CD4-positive, CD25-positive, alpha-beta regulatory T cell (primary cell): Measurements from ENCODE around the gene CDC14A. TPM values are rescaled to one million over a fixed set of nuclear protein-coding genes. Genes with fewer than 3 reads are reported as not detected.
"Not testable (repeated sequence)": the region's sequence is repeated elsewhere in the genome, so short reads cannot be mapped to it uniquely, and the experiment has no call there.

Experiments
- ATAC-seq, 2 donors: fragments of 150-1000 bp; cut with Tn5 transposase; one replicate each; pipeline ENCODE4 v1.10.0; 2021; ENCODE audit warnings: low read depth in 2 of 2, moderate number of reproducible peaks in 2 of 2, moderate library complexity in 1 of 2
- DNase-seq, 3 donors: peaks; one replicate each; pipeline versions ENCODE4 v3.0.0 to v3.0.0-alpha.2; 2012 to 2022; ENCODE audit warnings: mixed read lengths in 1 of 3
- H3K27ac ChIP-seq: one replicate; pipeline ENCODE4 v1.7.0; 2013; ENCODE audit warnings: mild to moderate bottlenecking, low read length; ENCODE audit not compliant: insufficient read depth, poor library complexity, severe bottlenecking
- H3K27me3 ChIP-seq: one replicate; pipeline ENCODE4 v1.7.0; 2013; ENCODE audit warnings: low read length; ENCODE audit not compliant: control insufficient read depth, insufficient read depth
- H3K36me3 ChIP-seq: one replicate; pipeline ENCODE4 v1.7.0; 2013; ENCODE audit warnings: mild to moderate bottlenecking, low read length, moderate library complexity; ENCODE audit not compliant: control insufficient read depth, insufficient read depth
- H3K4me1 ChIP-seq: 2 replicates; pipeline ENCODE4 v1.7.0; 2013; ENCODE audit warnings: mild to moderate bottlenecking, low read length; ENCODE audit not compliant: insufficient read depth, control insufficient read depth, poor library complexity, severe bottlenecking
- H3K4me3 ChIP-seq: one replicate; pipeline ENCODE4 v1.7.0; 2013; ENCODE audit warnings: low read depth, mild to moderate bottlenecking, low read length, moderate library complexity
- H3K9me3 ChIP-seq, 2 experiments: 1 replicate in 1 of 2; 2 replicates in 1 of 2; pipeline ENCODE4 v1.7.0; 2013; ENCODE audit warnings: low read length in 2 of 2, mild to moderate bottlenecking in 1 of 2, moderate library complexity in 1 of 2; ENCODE audit not compliant: control insufficient read depth in 2 of 2
- H3K27ac Mint-ChIP-seq, 3 donors: one replicate each; pipeline ENCODE4 v1.8.0; 2020 to 2022; ENCODE audit warnings: mild to moderate bottlenecking in 3 of 3, mixed read lengths in 3 of 3, moderate library complexity in 2 of 3
- H3K27me3 Mint-ChIP-seq: one replicate; pipeline ENCODE4 v1.8.0; 2022; ENCODE audit warnings: mild to moderate bottlenecking, mixed read lengths
- H3K36me3 Mint-ChIP-seq: one replicate; pipeline ENCODE4 v1.8.0; 2020; ENCODE audit warnings: mixed read lengths
- H3K4me1 Mint-ChIP-seq, 4 donors: one replicate each; pipeline ENCODE4 v1.8.0; 2020 to 2022; ENCODE audit warnings: mixed read lengths in 4 of 4, mild to moderate bottlenecking in 1 of 4
- H3K4me3 Mint-ChIP-seq, 4 donors: one replicate each; pipeline ENCODE4 v1.8.0; 2020 to 2022; ENCODE audit warnings: mild to moderate bottlenecking in 4 of 4, mixed read lengths in 4 of 4, moderate library complexity in 3 of 4
- H3K9me3 Mint-ChIP-seq, 7 donors: one replicate each; pipeline ENCODE4 v1.8.0; 2020 to 2022; ENCODE audit warnings: mixed read lengths in 7 of 7, mild to moderate bottlenecking in 3 of 7, moderate library complexity in 2 of 7
- polyA plus RNA-seq, 4 donors: library from polyadenylated mRNA; unstranded; fragments of 300-500 nt; fragmentation: Illumina TruSeq; gene quantifications; one replicate each; pipeline ENCODE4 v1.2.3, GENCODE V29; 2021
- total RNA-seq: library from RNA; stranded (reverse); gene quantifications from one replicate; pipeline ENCODE4 v1.2.3, GENCODE V29; 2022

CDC14A gene
- total and polyA plus RNA-seq, 5 donors from 2014 or later = 33.8 to 155 (median 37.8) TPM

- H3K4me3 Mint-ChIP-seq, H3K36me3 ChIP-seq, H3K4me1 ChIP-seq, H3K4me3 ChIP-seq, H3K27ac Mint-ChIP-seq, H3K36me3 Mint-ChIP-seq, H3K27me3 ChIP-seq, ATAC-seq, DNase-seq, H3K4me1 Mint-ChIP-seq, H3K9me3 ChIP-seq, H3K9me3 Mint-ChIP-seq, H3K27ac ChIP-seq: not testable (repeated sequence)
- H3K27me3 Mint-ChIP-seq = peaks cover 23% of the 10 kb centered on the region
These were observed 12.6 kb upstream of the CDC14A start for GRCh38 chr1:100339735-100340134.

GRCh38 chr1:100340494-100340893 is 11.8 kb upstream of the CDC14A start:
- H3K36me3 Mint-ChIP-seq = no peaks in the 10 kb centered on the region
- Histone ChIP-seq H3K4me3 (no peak overlapping the region), H3K4me1 (no peaks in the 10 kb centered on the region), H3K9me3 (no peaks in the 10 kb centered on the region), H3K36me3 (no peaks in the 10 kb centered on the region), H3K27me3 (peaks cover 4% of the 10 kb centered on the region), H3K27ac (no peak overlapping the region)
- ATAC-seq (no peak), DNase-seq (no peak)
- peaks cover 23% of the 10 kb centered on the region for H3K27me3 Mint-ChIP-seq
- no peak overlapping the region for H3K27ac Mint-ChIP-seq
- no peaks in the 10 kb centered on the region for H3K4me1 Mint-ChIP-seq
- H3K9me3 Mint-ChIP-seq = peaks cover 0 to 4% (median 0%) of the 10 kb centered on the region in 7 donors
- H3K4me3 Mint-ChIP-seq = no peak overlapping the region

GRCh38 chr1:100342348-100342747 is 10.0 kb upstream of the CDC14A start:
- ATAC-seq = no peak
- Histone ChIP-seq H3K36me3 (no peaks in the 10 kb centered on the region), H3K4me1 (no peaks in the 10 kb centered on the region), H3K9me3 (no peaks in the 10 kb centered on the region), H3K4me3 (no peak overlapping the region), H3K27ac (no peak overlapping the region), H3K27me3 (peaks cover 4% of the 10 kb centered on the region)
- Mint-ChIP-seq H3K9me3 (peaks cover 0 to 4% (median 0%) of the 10 kb centered on the region in 7 donors), H3K27me3 (peaks cover 18% of the 10 kb centered on the region), H3K4me1 (peaks cover 0 to 4% (median 0%) of the 10 kb centered on the region in 4 donors), H3K4me3 (no peak overlapping the region), H3K27ac (no peak overlapping the region), H3K36me3 (no peaks in the 10 kb centered on the region)
- DNase-seq = no peak

GRCh38 chr1:100343897-100344296 is 8.4 kb upstream of the CDC14A start:
- Mint-ChIP-seq H3K36me3 (no peaks in the 10 kb centered on the region), H3K27ac (no peak overlapping the region), H3K9me3 (peaks cover 0 to 2% (median 0%) of the 10 kb centered on the region in 7 donors), H3K4me1 (peaks cover 0 to 4% (median 0%) of the 10 kb centered on the region in 4 donors), H3K27me3 (peaks cover 6% of the 10 kb centered on the region), H3K4me3 (no peak overlapping the region)
- no peaks in the 10 kb centered on the region for H3K27me3 ChIP-seq
- no peak overlapping the region for H3K4me3 ChIP-seq
- no peak for DNase-seq
- no peaks in the 10 kb centered on the region for H3K36me3 ChIP-seq
- no peak for ATAC-seq
- no peaks in the 10 kb centered on the region for H3K9me3 ChIP-seq
- no peak overlapping the region for H3K27ac ChIP-seq
- no peaks in the 10 kb centered on the region for H3K4me1 ChIP-seq

- Mint-ChIP-seq H3K27ac (no peak overlapping the region), H3K4me1 (peaks cover 0 to 4% (median 0%) of the 10 kb centered on the region in 4 donors), H3K4me3 (no peak overlapping the region), H3K27me3 (peaks cover 5% of the 10 kb centered on the region), H3K36me3 (no peaks in the 10 kb centered on the region), H3K9me3 (peaks cover 0 to 2% (median 0%) of the 10 kb centered on the region in 7 donors)
- no peak for ATAC-seq
- DNase-seq = no peak
- no peaks in the 10 kb centered on the region for H3K36me3 ChIP-seq
- H3K4me3 ChIP-seq = no peak overlapping the region
- no peaks in the 10 kb centered on the region for H3K27me3 ChIP-seq
- no peak overlapping the region for H3K27ac ChIP-seq
- H3K9me3 ChIP-seq = no peaks in the 10 kb centered on the region
- no peaks in the 10 kb centered on the region for H3K4me1 ChIP-seq
These were observed 7.5 kb upstream of the CDC14A start for GRCh38 chr1:100344774-100345173.

- Mint-ChIP-seq H3K36me3 (no peaks in the 10 kb centered on the region), H3K27ac (no peak overlapping the region), H3K9me3 (peaks cover 0 to 2% (median 0%) of the 10 kb centered on the region in 7 donors), H3K4me3 (no peak overlapping the region), H3K27me3 (peaks cover 1% of the 10 kb centered on the region), H3K4me1 (peaks cover 4 to 9% (median 5%) of the 10 kb centered on the region in 4 donors)
- no peak overlapping the region for H3K4me3 ChIP-seq
- ATAC-seq (no peak), DNase-seq (no peak)
- peaks cover 6% of the 10 kb centered on the region for H3K4me1 ChIP-seq
- H3K27ac ChIP-seq = no peak overlapping the region
- no peaks in the 10 kb centered on the region for H3K27me3 ChIP-seq
- no peaks in the 10 kb centered on the region for H3K36me3 ChIP-seq
- H3K9me3 ChIP-seq = no peaks in the 10 kb centered on the region
These were observed 5.9 kb upstream of the CDC14A start for GRCh38 chr1:100346387-100346786.

GRCh38 chr1:100347009-100347966 is 5.0 kb upstream of the CDC14A start:
- peaks cover 4 to 17% (median 7%) of the 10 kb centered on the region in 4 donors for H3K4me1 Mint-ChIP-seq
- Histone ChIP-seq H3K36me3 (no peaks in the 10 kb centered on the region), H3K4me1 (peaks cover 6% of the 10 kb centered on the region), H3K9me3 (no peaks in the 10 kb centered on the region), H3K4me3 (no peak overlapping the region), H3K27me3 (no peaks in the 10 kb centered on the region), H3K27ac (no peak overlapping the region)
- no peak for DNase-seq
- H3K27me3 Mint-ChIP-seq = peaks cover 10% of the 10 kb centered on the region
- H3K36me3 Mint-ChIP-seq = no peaks in the 10 kb centered on the region
- H3K9me3 Mint-ChIP-seq = peaks cover 0 to 3% (median 0%) of the 10 kb centered on the region in 7 donors
- H3K4me3 Mint-ChIP-seq = no peak overlapping the region
- ATAC-seq = no peak
- no peak overlapping the region for H3K27ac Mint-ChIP-seq
